HK-2 (cell line): ENCODE data around the gene SLC34A1.
"Not testable (repeated sequence)": the region's sequence is repeated elsewhere in the genome, so short reads cannot be mapped to it uniquely, and the experiment has no call there.

ENCODE experiments used
- DNase-seq: peaks from one replicate; pipeline ENCODE4 v3.0.0-alpha.2; 2018; ENCODE audit not compliant: unreplicated experiment

SLC34A1 gene

GRCh38 chr5:177355162-177355867, 28.9 kb upstream of the SLC34A1 start:
- no peak for DNase-seq

- no peak for DNase-seq
These were observed 28.4 kb upstream of the SLC34A1 start for GRCh38 chr5:177355868-177356168.

DNA sequence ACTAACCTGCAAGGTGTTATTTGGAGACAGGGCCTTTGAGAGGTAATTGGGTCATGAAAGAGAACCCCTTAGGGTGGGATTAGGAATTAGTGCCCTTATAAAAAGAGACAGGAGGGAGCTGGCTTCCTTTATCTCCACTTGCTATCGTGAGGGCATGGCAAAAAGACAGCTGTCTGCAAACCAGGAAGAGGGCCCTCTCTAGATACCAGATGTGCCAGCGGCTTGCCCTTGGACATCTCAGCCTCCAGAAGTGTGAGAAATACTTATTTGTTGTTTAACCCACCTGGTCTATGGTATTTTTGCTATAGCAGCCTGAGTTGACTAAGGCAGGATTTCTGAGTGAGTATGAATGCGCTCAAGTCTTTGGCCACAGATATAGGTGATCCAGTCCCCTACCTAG, 27.5 kb upstream of the SLC34A1 start:
- DNase-seq: no peak

DNA sequence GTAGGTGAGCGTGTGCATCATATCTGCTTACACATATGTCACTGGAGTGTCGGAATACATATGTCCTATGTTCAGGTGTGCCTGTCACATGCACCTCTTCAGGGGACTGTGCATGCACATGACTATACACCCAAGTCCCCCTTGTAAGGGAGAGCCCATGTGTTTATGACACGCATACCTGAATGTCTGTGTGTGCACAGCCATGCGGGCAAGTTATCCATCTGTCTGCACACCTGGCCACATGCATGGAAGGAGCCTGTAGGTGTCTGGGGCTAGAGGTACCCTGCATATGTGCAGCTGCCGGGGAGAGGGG, 27.1 kb upstream of the SLC34A1 start:
- DNase-seq: no peak

DNA sequence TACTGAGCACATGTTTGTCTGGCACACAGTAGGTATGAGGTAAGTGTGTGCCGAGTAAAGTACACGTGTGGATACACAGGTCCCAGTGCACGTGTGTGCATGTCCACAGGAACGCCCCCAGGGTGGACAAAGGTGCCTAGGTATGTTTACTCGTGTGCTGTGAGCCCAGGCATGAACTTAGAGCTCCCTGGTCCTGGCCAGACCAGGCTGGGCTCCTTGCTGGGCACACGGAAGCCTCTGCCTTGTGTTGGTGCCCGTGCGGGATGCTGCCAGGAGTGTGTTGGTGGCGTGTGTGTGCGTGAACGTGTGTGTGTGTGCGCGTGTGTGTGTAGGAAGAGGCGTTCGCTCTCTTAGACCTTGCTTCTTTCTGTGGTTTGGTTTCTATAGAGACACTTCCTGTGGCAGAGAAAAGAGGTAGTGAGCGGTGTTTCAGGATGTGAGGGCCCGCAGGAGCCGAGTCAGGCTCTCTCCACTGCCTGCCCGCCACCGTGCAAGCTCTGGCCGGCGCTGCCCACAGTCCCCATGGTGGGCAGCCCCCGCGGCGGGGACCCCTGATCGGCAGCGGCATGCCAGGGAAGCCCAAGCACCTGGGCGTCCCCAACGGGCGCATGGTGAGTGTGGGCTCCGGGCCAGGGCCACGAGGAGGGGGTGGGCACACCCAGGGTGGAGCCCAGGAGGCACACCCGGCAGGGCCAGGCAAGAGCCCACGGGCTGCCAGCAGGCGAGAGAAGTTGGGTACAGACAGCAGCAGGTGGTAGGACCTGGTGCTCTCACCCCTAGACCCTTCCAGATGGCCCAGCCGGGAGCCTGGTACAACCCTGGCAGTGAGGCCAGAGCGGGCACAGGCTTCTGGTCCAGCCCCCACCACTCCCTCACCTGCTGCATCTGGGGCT, 26.5 kb upstream of the SLC34A1 start, which contains the start of gene RGS14:
TSS of gene RGS14 (plus strand) at position 466 of the 893 bp plus-strand sequence. CDS start at position 567, 101 bp downstream.
- DNase-seq: no peak

DNA sequence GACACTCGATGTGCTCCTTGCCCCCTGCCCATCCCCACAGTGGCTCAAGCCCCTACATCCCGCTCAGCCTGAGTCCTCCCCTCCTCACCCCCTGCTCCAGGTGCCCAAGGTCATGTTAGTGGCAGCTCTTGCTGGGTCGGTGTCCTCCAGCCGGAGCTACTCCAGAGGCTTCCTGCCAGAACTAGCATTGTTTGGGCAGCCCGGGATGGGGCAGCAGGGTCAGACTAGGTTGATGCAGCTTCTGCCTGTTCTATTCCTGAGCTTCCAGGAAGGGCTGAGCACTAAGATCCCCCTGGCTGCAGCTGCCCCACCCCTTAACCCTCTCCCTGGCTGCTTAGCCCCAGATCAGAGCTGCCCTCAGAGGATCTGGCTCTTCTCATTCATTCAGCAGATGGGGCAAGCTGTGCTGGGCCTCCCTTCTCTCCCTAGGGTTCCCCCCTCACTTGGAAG, 25.8 kb upstream of the SLC34A1 start:
- DNase-seq: no peak

GRCh38 chr5:177359451-177359851, 24.8 kb upstream of the SLC34A1 start:
- no peak for DNase-seq

DNA sequence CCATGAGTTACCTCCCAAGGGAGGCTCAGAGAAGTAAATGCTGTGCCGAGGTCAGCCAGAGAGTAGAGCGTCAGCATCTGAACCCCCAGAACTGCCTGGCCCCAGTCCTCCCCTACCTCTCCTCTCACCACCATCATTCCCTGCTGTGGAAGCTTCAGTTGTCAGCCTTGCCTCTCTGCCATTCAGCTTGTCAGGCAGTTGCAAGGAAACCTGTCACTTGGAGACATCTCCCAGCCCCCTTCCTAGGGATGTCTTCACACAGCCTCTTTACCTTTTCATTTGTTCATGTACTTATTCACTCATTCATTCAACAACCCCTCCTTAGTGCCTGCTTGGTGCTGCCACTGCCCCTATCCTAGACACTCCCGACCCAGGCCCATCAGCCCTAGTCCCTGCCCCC, 24.4 kb upstream of the SLC34A1 start:
- DNase-seq: no peak

DNA sequence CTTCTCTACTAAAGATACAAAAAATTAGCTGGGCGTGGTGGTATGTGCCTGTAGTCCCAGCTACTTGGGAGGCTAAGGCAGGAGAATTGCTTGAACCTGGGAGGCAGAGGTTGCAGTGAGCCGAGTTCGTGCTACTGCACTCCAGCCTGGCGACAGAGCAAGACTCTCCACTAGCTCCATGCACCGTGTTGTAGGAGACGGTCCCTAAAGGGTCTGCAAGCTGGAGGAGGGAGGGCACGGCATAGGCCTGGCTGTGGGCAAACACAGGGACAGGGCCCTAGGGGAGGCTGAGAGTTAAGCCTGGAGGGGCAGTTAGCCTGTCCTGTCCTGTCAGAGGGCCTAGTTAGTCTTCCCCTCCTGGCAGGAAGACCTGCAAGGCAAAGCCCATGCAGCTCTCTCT, 23.5 kb upstream of the SLC34A1 start:
- DNase-seq: not testable (repeated sequence)

- DNase-seq: no peak
These were observed 22.6 kb upstream of the SLC34A1 start for GRCh38 chr5:177361418-177362291.

DNA sequence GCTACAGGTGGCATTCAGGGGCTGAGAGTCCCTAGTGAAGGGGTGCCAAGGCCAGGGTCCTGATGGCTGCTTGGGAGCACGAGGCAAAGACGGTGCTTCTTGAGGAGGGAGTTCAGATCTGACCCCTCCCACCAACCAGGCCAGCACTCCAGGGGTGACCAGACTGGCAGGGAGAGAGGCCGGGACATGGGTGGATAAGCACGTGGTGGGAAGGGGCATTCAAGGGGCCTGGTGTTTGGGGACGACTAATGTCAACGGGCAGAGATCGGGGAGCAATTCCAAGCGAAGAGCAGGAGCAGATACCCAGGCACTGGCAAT, 22.0 kb upstream of the SLC34A1 start:
- DNase-seq: no peak

GRCh38 chr5:177362610-177363507, 21.4 kb upstream of the SLC34A1 start:
- DNase-seq: peak; percentile 54

GRCh38 chr5:177363565-177363964, 20.7 kb upstream of the SLC34A1 start:
- no peak for DNase-seq

- DNase-seq: no peak
These were observed 19.9 kb upstream of the SLC34A1 start for GRCh38 chr5:177364159-177364962.

- DNase-seq: no peak
These were observed 18.2 kb upstream of the SLC34A1 start for GRCh38 chr5:177365845-177366527.

DNA sequence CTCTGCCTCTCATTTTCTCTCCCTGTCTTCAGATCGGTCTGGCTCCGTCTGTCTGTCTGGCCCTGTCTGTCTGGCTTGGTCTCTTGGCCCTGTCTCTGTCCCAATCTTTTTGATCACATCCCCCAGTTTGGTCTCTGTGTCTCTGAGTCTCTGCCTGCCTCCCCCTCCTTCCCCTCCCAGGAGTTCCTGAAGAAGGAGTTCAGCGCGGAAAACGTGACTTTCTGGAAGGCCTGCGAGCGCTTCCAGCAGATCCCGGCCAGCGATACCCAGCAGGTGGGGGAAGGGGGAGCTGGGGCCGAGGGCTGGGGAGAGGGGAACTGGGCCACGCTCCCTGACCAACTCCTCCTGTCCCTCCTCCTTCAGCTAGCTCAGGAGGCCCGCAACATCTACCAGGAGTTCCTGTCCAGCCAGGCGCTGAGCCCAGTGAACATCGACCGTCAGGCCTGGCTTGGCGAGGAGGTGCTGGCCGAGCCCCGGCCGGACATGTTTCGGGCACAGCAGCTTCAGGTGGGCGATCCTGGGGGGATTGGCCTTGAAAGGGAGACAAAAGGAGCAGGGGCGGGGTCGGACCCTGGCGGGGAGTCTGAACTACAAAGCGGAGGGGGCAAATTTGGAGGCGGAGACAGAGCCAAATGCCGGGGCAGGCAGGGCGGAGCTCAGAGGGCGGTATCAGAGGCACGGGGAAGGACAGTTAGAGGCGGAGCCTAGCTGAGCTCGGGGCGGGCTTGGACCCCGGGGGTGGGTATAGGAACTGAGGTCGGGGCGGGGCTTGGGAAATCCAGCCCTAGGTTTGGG, 17.5 kb upstream of the SLC34A1 start:
- peak; percentile 87 for DNase-seq

DNA sequence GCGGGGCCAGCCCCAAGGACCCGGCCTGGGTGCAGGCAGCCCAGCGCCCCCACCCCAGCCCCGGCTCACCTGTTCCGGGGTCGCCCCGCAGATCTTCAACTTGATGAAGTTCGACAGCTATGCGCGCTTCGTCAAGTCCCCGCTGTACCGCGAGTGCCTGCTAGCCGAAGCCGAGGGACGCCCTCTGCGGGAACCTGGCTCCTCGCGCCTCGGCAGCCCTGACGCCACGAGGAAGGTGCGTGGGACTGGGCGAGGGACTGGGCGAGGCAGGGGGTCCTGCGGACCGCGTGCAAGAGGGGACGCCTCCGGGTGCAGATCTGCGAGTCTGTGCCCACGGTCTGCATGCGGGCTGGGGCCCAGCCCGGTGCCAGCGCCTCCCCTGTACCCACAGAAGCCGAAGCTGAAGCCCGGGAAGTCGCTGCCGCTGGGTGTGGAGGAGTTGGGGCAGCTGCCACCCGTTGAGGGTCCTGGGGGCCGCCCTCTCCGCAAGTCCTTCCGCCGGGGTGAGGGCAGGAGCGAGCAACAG, 16.8 kb upstream of the SLC34A1 start:
- no peak for DNase-seq

- DNase-seq: no peak
These were observed 16.0 kb upstream of the SLC34A1 start for GRCh38 chr5:177367981-177368868.
